T47D (cell line): Measurements from ENCODE around the gene MDGA2.

Source experiments
- DNase-seq, 2 experiments: peaks; one replicate each; pipeline versions ENCODE4 v3.0.0 to v3.0.0-alpha.2; 2011 to 2012; ENCODE audit warnings: low read depth in 1 of 2, low spot score in 1 of 2
- JUND ChIP-seq: IDR thresholded peaks from 2 replicates; pipeline ENCODE4 v1.6.1; 2012; ENCODE audit warnings: low read depth
- in situ Hi-C: cut with HindIII; loops from 2 replicates; pipeline ENCODE4 v1.10.0; 2016; ENCODE audit warnings: low sequenced_read_pairs, low pct_unique_long_range_greater_than_20kb

The MDGA2 gene

DNA sequence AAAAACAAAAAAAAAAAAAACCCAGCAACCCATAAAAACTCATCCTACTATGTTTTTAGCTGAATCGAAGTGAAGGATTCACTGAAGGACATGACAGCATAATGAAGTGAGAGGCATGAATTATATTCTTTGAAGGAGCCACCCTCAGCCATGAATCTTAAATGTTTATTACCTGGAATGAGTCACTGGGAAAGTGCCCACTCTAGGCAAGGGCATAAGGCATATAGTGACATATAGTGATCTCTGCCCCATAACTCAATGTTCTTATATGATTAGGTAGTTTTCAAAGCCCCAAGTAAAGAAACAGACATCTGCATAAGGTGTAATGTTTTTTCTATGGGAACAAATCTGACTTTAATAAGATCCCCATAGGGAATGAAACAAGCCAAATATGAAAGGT is 79.9 kb downstream of the MDGA2 start:
- DNase-seq, result no peak
- in situ Hi-C loops, result no loop called here
- no peak for TF ChIP-seq JUND

GRCh38 chr14:47590767-47591495 is 84.5 kb downstream of the MDGA2 start:
- no peak for TF ChIP-seq JUND
- in situ Hi-C loops, result no loop called here
- DNase-seq, result no peak

- DNase-seq, result no peak
- in situ Hi-C loops, result no loop called here
- TF ChIP-seq JUND, result no peak
Observed at GRCh38 chr14:47585447-47585846, 90.0 kb downstream of the MDGA2 start.

GRCh38 chr14:47567273-47567672 is 108.1 kb downstream of the MDGA2 start:
- no peak for TF ChIP-seq JUND
- in situ Hi-C loops, result no loop called here
- DNase-seq, result no peak

DNA sequence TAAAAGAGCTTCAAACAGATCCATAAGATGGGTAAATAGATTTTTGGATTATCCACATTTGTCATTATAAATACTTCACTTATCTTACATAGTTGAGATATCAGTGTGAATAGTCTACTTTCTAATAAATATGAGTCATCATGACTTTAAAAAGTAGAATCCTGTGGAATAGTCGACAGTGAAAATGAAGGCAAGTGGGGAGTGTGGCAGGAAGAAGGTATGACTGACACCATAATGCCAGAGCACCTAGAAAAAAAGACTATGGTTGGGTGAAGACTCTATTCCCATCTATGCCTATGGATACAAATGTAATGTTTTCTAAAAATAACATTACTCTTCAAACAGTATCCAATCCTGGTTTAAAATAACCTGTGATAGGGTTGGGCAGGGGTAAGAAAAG is 117.5 kb downstream of the MDGA2 start:
- TF ChIP-seq JUND, result no peak
- in situ Hi-C loops, result no loop called here

DNA sequence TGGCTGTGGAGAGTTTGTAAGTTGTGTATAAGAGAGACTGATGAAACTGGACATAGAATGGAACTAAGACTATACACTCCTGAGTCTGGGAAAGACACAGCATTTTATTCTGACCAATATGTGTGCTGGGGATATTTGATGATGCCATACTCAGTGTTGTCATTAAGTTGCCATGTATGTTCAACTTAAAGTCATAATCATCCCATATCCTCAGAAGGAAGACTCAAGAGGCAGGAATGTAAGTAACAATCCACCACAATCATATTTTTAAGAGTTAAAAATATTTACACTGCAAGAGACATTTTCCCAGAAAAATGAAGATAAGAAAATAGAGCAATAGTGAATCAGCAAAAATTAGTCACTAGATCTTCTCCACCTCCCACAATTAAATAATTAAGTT is 120.1 kb downstream of the MDGA2 start:
- in situ Hi-C loops, result no loop called here
- DNase-seq, result no peak
- no peak for TF ChIP-seq JUND

More for the DNA sequence above, 117.5 kb downstream of the MDGA2 start:
- DNase-seq, result no peak

DNA sequence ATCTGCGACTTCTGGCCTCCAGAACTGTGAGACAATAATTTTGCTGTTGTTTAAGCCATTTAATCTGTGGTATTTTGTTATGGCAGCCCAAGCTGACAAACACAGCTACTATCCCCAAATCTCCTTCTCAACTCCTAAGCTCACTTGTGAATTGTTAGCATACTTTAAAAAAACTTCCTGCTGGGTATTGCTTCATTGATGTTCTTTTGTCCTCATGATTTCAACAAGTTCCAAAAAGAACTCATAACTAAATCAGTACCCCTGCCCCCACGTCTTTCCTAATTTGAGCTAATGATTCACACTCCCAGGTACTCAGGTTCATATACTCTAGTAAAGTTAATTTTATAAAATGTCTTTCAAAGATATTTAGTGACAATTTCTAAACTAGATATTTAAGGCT is 125.5 kb downstream of the MDGA2 start:
- no peak for DNase-seq
- no peak for TF ChIP-seq JUND
- in situ Hi-C loops, result no loop called here

- in situ Hi-C loops, result no loop called here
- DNase-seq, result no peak
- no peak for TF ChIP-seq JUND
Observed at GRCh38 chr14:47543459-47543858, 131.9 kb downstream of the MDGA2 start.

- DNase-seq, result no peak
- in situ Hi-C loops, result no loop called here
- TF ChIP-seq JUND, result no peak
Observed at GRCh38 chr14:47541662-47542061, 133.7 kb downstream of the MDGA2 start.

DNA sequence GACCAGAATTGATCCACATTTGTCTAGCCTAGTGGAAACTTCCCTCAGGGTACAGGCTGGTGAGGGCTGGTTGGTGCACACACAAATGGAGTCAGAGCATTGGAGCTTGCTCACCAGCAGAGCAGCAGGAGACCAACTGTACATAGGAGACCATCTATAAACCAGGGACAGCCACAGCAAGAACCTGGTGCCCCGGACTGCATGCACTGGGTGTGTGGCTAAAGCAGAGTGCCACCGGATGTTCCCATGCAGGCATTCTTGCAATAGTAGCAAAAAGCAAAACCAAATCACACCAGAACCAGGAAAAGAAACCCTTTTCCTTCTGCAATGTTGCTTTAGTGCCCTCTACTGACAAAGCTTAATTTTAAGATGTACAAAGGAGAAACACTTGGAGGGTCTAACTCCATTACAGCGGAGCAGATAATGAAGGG is 136.4 kb downstream of the MDGA2 start:
- peak; percentile 24 to 66 for DNase-seq
- no peak for TF ChIP-seq JUND
- in situ Hi-C loops, result no loop called here

GRCh38 chr14:47536341-47536740 is 139.1 kb downstream of the MDGA2 start:
- in situ Hi-C loops, result no loop called here
- TF ChIP-seq JUND, result no peak
- no peak for DNase-seq

GRCh38 chr14:47526591-47527244 is 148.7 kb downstream of the MDGA2 start:
- DNase-seq, result no peak
- TF ChIP-seq JUND, result no peak
- in situ Hi-C loops, result no loop called here

- in situ Hi-C loops, result no loop called here
- TF ChIP-seq JUND, result no peak
- DNase-seq, result no peak
Observed at GRCh38 chr14:47524524-47524923, 150.9 kb downstream of the MDGA2 start.
